IMR-90 (cell line): ENCODE results near the gene PLA2G2A. TPM values are rescaled to one million over a fixed set of nuclear protein-coding genes. Genes with fewer than 3 reads are reported as not detected.

Source experiments
- ATAC-seq: fragments of 200-7000 bp; cut with Tn5 transposase; 2 replicates; pipeline ENCODE4 v1.9.1; 2020; ENCODE audit warnings: low read depth, mild to moderate bottlenecking, moderate library complexity
- BruUV-seq: library from RNA; stranded (reverse); fragments of 400-500 nt; replicated peaks from 2 replicates; lab custom pipeline; 2021; lab: Mats Ljungman, UMichigan
- CTCF ChIA-PET: fragments of 300-600 bp; formaldehyde crosslinking; extraction: SDS; loops from one replicate; lab custom pipeline; 2021; ENCODE audit warnings: antibody characterized with exemption; lab: Yijun Ruan, JAX
- POLR2A ChIA-PET: fragments of 300-600 bp; sonication (Branson Sonifier 250); formaldehyde crosslinking; loops from one replicate; lab custom pipeline; 2022; ENCODE audit warnings: antibody characterized with exemption; ENCODE audit not compliant: unreplicated experiment; lab: Charles Lee
- DNase-seq: peaks from one replicate; pipeline ENCODE4 v3.0.0; 2013
- H2AFZ ChIP-seq: replicated peaks from 2 replicates; pipeline ENCODE3; 2013; ENCODE audit warnings: low read length, mild to moderate bottlenecking; ENCODE audit not compliant: poor library complexity
- H2AK5ac ChIP-seq: 2 replicates; pipeline ENCODE4 v1.6.1; 2013; ENCODE audit warnings: low read depth, low read length, inconsistent platforms
- H2AK9ac ChIP-seq: replicated peaks from 2 replicates; pipeline ENCODE3; 2013; ENCODE audit warnings: mild to moderate bottlenecking, low read depth, low read length, moderate library complexity; ENCODE audit not compliant: poor library complexity
- H2BK120ac ChIP-seq: 2 replicates; pipeline ENCODE4 v1.6.1; 2013; ENCODE audit warnings: low read depth, low read length, inconsistent platforms
- H2BK15ac ChIP-seq: 3 replicates; pipeline ENCODE4 v1.6.1; 2013; ENCODE audit warnings: low read depth, low read length, inconsistent platforms
- H2BK20ac ChIP-seq: 2 replicates; pipeline ENCODE4 v1.6.1; 2013; ENCODE audit warnings: low read depth, mild to moderate bottlenecking, inconsistent platforms, low read length, moderate library complexity
- H2BK5ac ChIP-seq: 2 replicates; pipeline ENCODE4 v1.6.1; 2013; ENCODE audit warnings: mild to moderate bottlenecking, low read depth, low read length, inconsistent platforms; ENCODE audit not compliant: poor library complexity, severe bottlenecking
- H3K14ac ChIP-seq: replicated peaks from 2 replicates; pipeline ENCODE4 v1.6.1; 2013; ENCODE audit warnings: low read depth, low read length, inconsistent platforms
- H3K18ac ChIP-seq: 2 replicates; pipeline ENCODE4 v1.6.1; 2013; ENCODE audit warnings: low read depth, low read length, control low read depth
- H3K23ac ChIP-seq: 2 replicates; pipeline ENCODE4 v1.6.1; 2013; ENCODE audit warnings: low read depth, low read length, inconsistent platforms
- H3K27ac ChIP-seq: 2 replicates; pipeline ENCODE4 v1.5.1; 2013; ENCODE audit warnings: mild to moderate bottlenecking, control low read depth, low read length; ENCODE audit not compliant: insufficient read depth
- H3K27me3 ChIP-seq: 2 replicates; pipeline ENCODE4 v1.6.1; 2013; ENCODE audit warnings: low read length; ENCODE audit not compliant: control insufficient read depth, insufficient read depth
- H3K36me3 ChIP-seq: 2 replicates; pipeline ENCODE4 v1.6.1; 2013; ENCODE audit warnings: low read length, mixed read lengths; ENCODE audit not compliant: control insufficient read depth, insufficient read depth
- H3K4ac ChIP-seq: 2 replicates; pipeline ENCODE4 v1.6.1; 2013; ENCODE audit warnings: low read depth, low read length, inconsistent platforms
- H3K4me1 ChIP-seq: 2 replicates; pipeline ENCODE4 v1.6.1; 2013; ENCODE audit warnings: low read length, mixed read lengths; ENCODE audit not compliant: control insufficient read depth, insufficient read depth
- H3K4me2 ChIP-seq: 2 replicates; pipeline ENCODE4 v1.6.1; 2013; ENCODE audit warnings: low read depth, mild to moderate bottlenecking, control low read depth, low read length, moderate library complexity
- H3K4me3 ChIP-seq: 2 replicates; pipeline ENCODE4 v1.5.1; 2013; ENCODE audit warnings: low read depth, mild to moderate bottlenecking, control low read depth, low read length, moderate library complexity; ENCODE audit not compliant: insufficient read depth
- H3K56ac ChIP-seq: 2 replicates; pipeline ENCODE4 v1.6.1; 2013; ENCODE audit warnings: low read length, inconsistent platforms; ENCODE audit not compliant: insufficient read depth; ENCODE audit errors: extremely low read depth
- H3K79me1 ChIP-seq, 2 experiments: 2 replicates each; pipeline ENCODE4 v1.6.1; 2013; ENCODE audit warnings: low read length in 2 of 2, inconsistent platforms in 1 of 2, low read depth in 1 of 2
- H3K9ac ChIP-seq: 2 replicates; pipeline ENCODE4 v1.6.1; 2013; ENCODE audit warnings: low read depth, low read length, control low read depth
- H3K9me1 ChIP-seq: 2 replicates; pipeline ENCODE4 v1.6.1; 2013; ENCODE audit warnings: low read length, inconsistent platforms; ENCODE audit not compliant: insufficient read depth
- H3K9me3 ChIP-seq: 2 replicates; pipeline ENCODE4 v1.6.1; 2013; ENCODE audit warnings: low read length; ENCODE audit not compliant: control insufficient read depth, insufficient read depth
- H4K20me1 ChIP-seq: 2 replicates; pipeline ENCODE4 v1.6.1; 2013; ENCODE audit warnings: low read length, inconsistent platforms; ENCODE audit not compliant: insufficient read depth
- H4K5ac ChIP-seq: 2 replicates; pipeline ENCODE4 v1.6.1; 2013; ENCODE audit warnings: mild to moderate bottlenecking, low read depth, low read length, control low read depth
- H4K8ac ChIP-seq, 2 experiments: 2 replicates each; pipeline ENCODE4 v1.6.1; 2013; ENCODE audit warnings: low read depth in 2 of 2, low read length in 2 of 2, control low read depth in 1 of 2, inconsistent platforms in 1 of 2
- H4K91ac ChIP-seq: 2 replicates; pipeline ENCODE4 v1.6.1; 2013; ENCODE audit warnings: low read depth, low read length, inconsistent platforms; ENCODE audit not compliant: insufficient read depth
- CHD1 ChIP-seq: IDR thresholded peaks from 2 replicates; pipeline ENCODE4 v1.6.1; 2012; ENCODE audit warnings: low read depth, low read length, improper control_type of control experiment
- CTCF ChIP-seq: conservative IDR thresholded peaks from 2 replicates; pipeline ENCODE4 v1.5.1; 2012; ENCODE audit warnings: mild to moderate bottlenecking, low read depth, low read length, improper control_type of control experiment
- FOS ChIP-seq: fragments of 150-350 bp; IDR thresholded peaks from 2 replicates; pipeline ENCODE4 v1.6.1; 2016; ENCODE audit warnings: low read depth, low read length
- MAFK ChIP-seq: IDR thresholded peaks from 2 replicates; pipeline ENCODE4 v1.6.1; 2012; ENCODE audit warnings: low read depth, low read length, improper control_type of control experiment
- MXI1 ChIP-seq: IDR thresholded peaks from 2 replicates; pipeline ENCODE4 v1.6.1; 2012; ENCODE audit warnings: low read depth, mild to moderate bottlenecking, low read length, moderate library complexity, borderline replicate concordance
- NFE2L2 ChIP-seq: fragments of 150-350 bp; IDR thresholded peaks from 2 replicates; pipeline ENCODE4 v1.6.1; 2016; ENCODE audit warnings: low read depth, mild to moderate bottlenecking, low read length
- RCOR1 ChIP-seq: IDR thresholded peaks from 2 replicates; pipeline ENCODE4 v1.6.1; 2012; ENCODE audit warnings: mild to moderate bottlenecking, low read length, improper control_type of control experiment; ENCODE audit not compliant: insufficient replicate concordance
- WGBS, 2 experiments: methylation state at CpG; one replicate each; pipeline versions ENCODE4 v1.1.5 to v1.1.7; 2013; ENCODE audit warnings: missing lambda C conversion rate in 2 of 2; ENCODE audit not compliant: insufficient read length in 1 of 2; ENCODE audit errors: extremely low coverage in 2 of 2; 5-methylcytosine and 5-hydroxymethylcytosine counted together
- dilution Hi-C: fragments of 300-500 bp; cut with HindIII; formaldehyde crosslinking; loops from one replicate; pipeline ENCODE4 v1.14.3; 2018; ENCODE audit warnings: low sequenced_read_pairs; ENCODE audit not compliant: unreplicated experiment
- in situ Hi-C: fragments of 300-500 bp; cut with MboI; formaldehyde crosslinking; loops from 3 replicates; pipeline ENCODE4 v1.14.3; 2019; ENCODE audit warnings: low sequenced_read_pairs, inconsistent platforms, mixed read lengths
- intact Hi-C: fragments of 100-400 bp; cut with micrococcal nuclease; formaldehyde crosslinking; loops from 2 replicates; pipeline ENCODE4 v1.10.0; 2022
- polyA plus RNA-seq, 3 experiments: library from polyadenylated mRNA; depleted of rRNA; stranded (reverse); fragments of >200 nt; gene quantifications; 2 replicates each; pipeline ENCODE4 v1.2.3, GENCODE V29; 2012; ENCODE audit warnings: low replicate concordance in 1 of 3
- total RNA-seq: library from RNA; depleted of rRNA; stranded (reverse); fragments of >200 nt; gene quantifications from 2 replicates; pipeline ENCODE4 v1.2.3, GENCODE V29; 2012

The PLA2G2A gene
- total and polyA plus RNA-seq, 2 of the 4 experiments (the other 2 are of a cell fraction): not detected

- ATAC-seq (no peak), DNase-seq (no peak)
- Histone ChIP-seq H3K9me3 (no peaks in the 10 kb centered on the region), H3K4me2 (no peak overlapping the region), H2BK120ac (no peak overlapping the region), H2AFZ (no peak overlapping the region), H3K18ac (no peak overlapping the region), H2BK15ac (no peak overlapping the region), H3K9me1 (no peaks in the 10 kb centered on the region), H3K36me3 (no peaks in the 10 kb centered on the region), H3K56ac (no peak overlapping the region), H4K91ac (no peak overlapping the region), H3K4me1 (no peaks in the 10 kb centered on the region), H3K9ac (no peak overlapping the region), H3K4me3 (no peak overlapping the region), H3K4ac (no peak overlapping the region), H4K20me1 (no peaks in the 10 kb centered on the region), H4K5ac (no peak overlapping the region), H2BK20ac (no peak overlapping the region), H3K27ac (no peak overlapping the region), H3K27me3 (peaks cover 32% of the 10 kb centered on the region), H4K8ac (no peak overlapping the region), H3K14ac (no peak overlapping the region), H3K23ac (no peak overlapping the region), H2BK5ac (no peak overlapping the region), H2AK5ac (no peak overlapping the region), H3K79me1 (no peaks in the 10 kb centered on the region), H2AK9ac (no peak overlapping the region)
- ChIA-PET CTCF (interaction anchor here (0.7 kb wide), 1 partner anchor 14 kb away, joined by 4 read pairs; no protein-coding TSS in a partner anchor), POLR2A (no interaction called here)
- dilution Hi-C loops (no loop called here), in situ Hi-C loops (no loop called here), intact Hi-C loops (no loop called here)
- no CpG with 5 or more reads among the region's 2 CpGs for WGBS, 2 experiments
- TF ChIP-seq FOS: no peak
- no peak for TF ChIP-seq CHD1
- TF ChIP-seq RCOR1: no peak
- TF ChIP-seq CTCF: no peak
- TF ChIP-seq MXI1: no peak
- TF ChIP-seq NFE2L2: no peak
- no peak for TF ChIP-seq MAFK
- no TSS peak for BruUV-seq
These were observed 14.9 kb downstream of the PLA2G2A start for GRCh38 chr1:19964542-19964941.
